Stimulated activated effector memory CD8-positive, alpha-beta T cell treated with anti-CD3 and anti-CD28 coated beads, Interleukin-12 subunit alpha, Interleukin-12 subunit beta, amount 100 ng/mL, for 72 hours (primary cell): ENCODE results near the gene KDM4C.

Source experiments
- ATAC-seq: fragments of 150-1000 bp; cut with Tn5 transposase; 2 replicates; pipeline ENCODE4 v1.10.0; 2021
- DNase-seq, 2 donors: peaks; one replicate each; pipeline ENCODE4 v3.0.0; 2021 to 2022; ENCODE audit warnings: low spot score in 2 of 2
- H3K27ac Mint-ChIP-seq: one replicate; pipeline ENCODE4 v1.8.0; 2022; ENCODE audit warnings: mild to moderate bottlenecking, mixed read lengths
- H3K36me3 Mint-ChIP-seq: one replicate; pipeline ENCODE4 v1.8.0; 2022; ENCODE audit warnings: mild to moderate bottlenecking, mixed read lengths
- H3K4me1 Mint-ChIP-seq: one replicate; pipeline ENCODE4 v1.8.0; 2022; ENCODE audit warnings: mixed read lengths
- H3K4me3 Mint-ChIP-seq: one replicate; pipeline ENCODE4 v1.8.0; 2022; ENCODE audit warnings: mild to moderate bottlenecking, mixed read lengths
- H3K9me3 Mint-ChIP-seq: one replicate; pipeline ENCODE4 v1.8.0; 2022; ENCODE audit warnings: mixed read lengths

The KDM4C gene

GRCh38 chr9:7115606-7116005 lies 357.8 kb downstream of the KDM4C start:
- H3K36me3 Mint-ChIP-seq, result peaks cover 6% of the 10 kb centered on the region
- ATAC-seq (no peak), DNase-seq (no peak)
- no peaks in the 10 kb centered on the region for H3K9me3 Mint-ChIP-seq
- no peak overlapping the region for H3K27ac Mint-ChIP-seq
- H3K4me3 Mint-ChIP-seq, result no peak overlapping the region
- peaks cover 19% of the 10 kb centered on the region for H3K4me1 Mint-ChIP-seq

- Mint-ChIP-seq H3K4me3 (no peak overlapping the region), H3K9me3 (no peaks in the 10 kb centered on the region), H3K27ac (no peak overlapping the region), H3K36me3 (peaks cover 11% of the 10 kb centered on the region), H3K4me1 (peaks cover 24% of the 10 kb centered on the region)
- DNase-seq, result no peak
- ATAC-seq, result no peak
Measured at GRCh38 chr9:7117676-7118561, 360.1 kb downstream of the KDM4C start.

GRCh38 chr9:7118633-7119032 lies 360.9 kb downstream of the KDM4C start:
- H3K4me1 Mint-ChIP-seq, result peaks cover 29% of the 10 kb centered on the region
- no peaks in the 10 kb centered on the region for H3K9me3 Mint-ChIP-seq
- no peak overlapping the region for H3K4me3 Mint-ChIP-seq
- DNase-seq, result no peak
- no peak for ATAC-seq
- no peak overlapping the region for H3K27ac Mint-ChIP-seq
- peaks cover 17% of the 10 kb centered on the region for H3K36me3 Mint-ChIP-seq

GRCh38 chr9:7119612-7120011 lies 361.8 kb downstream of the KDM4C start:
- Mint-ChIP-seq H3K9me3 (no peaks in the 10 kb centered on the region), H3K4me1 (peaks cover 29% of the 10 kb centered on the region), H3K27ac (no peak overlapping the region), H3K36me3 (peaks cover 16% of the 10 kb centered on the region), H3K4me3 (no peak overlapping the region)
- ATAC-seq, result no peak
- no peak for DNase-seq

- H3K9me3 Mint-ChIP-seq, result no peaks in the 10 kb centered on the region
- H3K36me3 Mint-ChIP-seq, result peaks cover 11% of the 10 kb centered on the region
- H3K27ac Mint-ChIP-seq, result peak overlapping the region; percentile 48
- peaks cover 37% of the 10 kb centered on the region for H3K4me1 Mint-ChIP-seq
- no peak for DNase-seq
- H3K4me3 Mint-ChIP-seq, result no peak overlapping the region
- peak; percentile 86 for ATAC-seq
Measured at GRCh38 chr9:7121055-7121454, 363.3 kb downstream of the KDM4C start.

- Mint-ChIP-seq H3K9me3 (no peaks in the 10 kb centered on the region), H3K4me1 (peaks cover 37% of the 10 kb centered on the region), H3K27ac (peak overlapping the region; percentile 48), H3K4me3 (no peak overlapping the region), H3K36me3 (peaks cover 11% of the 10 kb centered on the region)
- no peak for ATAC-seq
- no peak for DNase-seq
Measured at GRCh38 chr9:7121664-7122063, 363.9 kb downstream of the KDM4C start.

- Mint-ChIP-seq H3K4me3 (no peak overlapping the region), H3K27ac (no peak overlapping the region), H3K36me3 (peaks cover 27% of the 10 kb centered on the region), H3K9me3 (no peaks in the 10 kb centered on the region), H3K4me1 (peaks cover 37% of the 10 kb centered on the region)
- DNase-seq (no peak), ATAC-seq (peak; percentile 33)
Measured at GRCh38 chr9:7123743-7124142, 366.0 kb downstream of the KDM4C start.

- ATAC-seq (peak; percentile 42), DNase-seq (no peak)
- peaks cover 29% of the 10 kb centered on the region for H3K4me1 Mint-ChIP-seq
- no peak overlapping the region for H3K4me3 Mint-ChIP-seq
- H3K27ac Mint-ChIP-seq, result peak overlapping the region; percentile 9
- H3K36me3 Mint-ChIP-seq, result peaks cover 40% of the 10 kb centered on the region
- no peaks in the 10 kb centered on the region for H3K9me3 Mint-ChIP-seq
Measured at GRCh38 chr9:7125231-7125630, 367.5 kb downstream of the KDM4C start.

- Mint-ChIP-seq H3K27ac (no peak overlapping the region), H3K9me3 (no peaks in the 10 kb centered on the region), H3K4me3 (no peak overlapping the region), H3K36me3 (peaks cover 53% of the 10 kb centered on the region), H3K4me1 (peaks cover 7% of the 10 kb centered on the region)
- DNase-seq (no peak), ATAC-seq (peak; percentile 61)
Measured at GRCh38 chr9:7129391-7129790, 371.6 kb downstream of the KDM4C start.

- Mint-ChIP-seq H3K27ac (peak overlapping the region; percentile 44), H3K36me3 (peaks cover 58% of the 10 kb centered on the region), H3K9me3 (no peaks in the 10 kb centered on the region), H3K4me3 (no peak overlapping the region), H3K4me1 (peaks cover under 1% of the 10 kb centered on the region)
- DNase-seq, result no peak
- ATAC-seq, result no peak
Measured at GRCh38 chr9:7130266-7130820, 372.6 kb downstream of the KDM4C start.

- Mint-ChIP-seq H3K4me3 (no peak overlapping the region), H3K27ac (peak overlapping the region; percentile 17), H3K4me1 (no peaks in the 10 kb centered on the region), H3K9me3 (no peaks in the 10 kb centered on the region), H3K36me3 (peaks cover 76% of the 10 kb centered on the region)
- ATAC-seq (no peak), DNase-seq (no peak)
Measured at GRCh38 chr9:7132605-7133004, 374.8 kb downstream of the KDM4C start.

GRCh38 chr9:7135735-7136134 lies 378.0 kb downstream of the KDM4C start:
- ATAC-seq (no peak), DNase-seq (no peak)
- Mint-ChIP-seq H3K27ac (no peak overlapping the region), H3K4me3 (no peak overlapping the region), H3K9me3 (no peaks in the 10 kb centered on the region), H3K4me1 (no peaks in the 10 kb centered on the region), H3K36me3 (peaks cover 48% of the 10 kb centered on the region)

- Mint-ChIP-seq H3K27ac (no peak overlapping the region), H3K9me3 (no peaks in the 10 kb centered on the region), H3K36me3 (peaks cover 38% of the 10 kb centered on the region), H3K4me3 (no peak overlapping the region), H3K4me1 (no peaks in the 10 kb centered on the region)
- DNase-seq (no peak), ATAC-seq (no peak)
Measured at GRCh38 chr9:7137040-7137439, 379.3 kb downstream of the KDM4C start.

GRCh38 chr9:7137571-7137970 lies 379.8 kb downstream of the KDM4C start:
- no peak overlapping the region for H3K27ac Mint-ChIP-seq

GRCh38 chr9:7139886-7140285 lies 382.1 kb downstream of the KDM4C start:
- Mint-ChIP-seq H3K36me3 (peaks cover 36% of the 10 kb centered on the region), H3K4me1 (no peaks in the 10 kb centered on the region), H3K27ac (no peak overlapping the region), H3K9me3 (no peaks in the 10 kb centered on the region), H3K4me3 (no peak overlapping the region)
- DNase-seq (no peak), ATAC-seq (no peak)

More at GRCh38 chr9:7137571-7137970, 379.8 kb downstream of the KDM4C start:
- Mint-ChIP-seq H3K4me1 (no peaks in the 10 kb centered on the region), H3K4me3 (no peak overlapping the region), H3K9me3 (no peaks in the 10 kb centered on the region), H3K36me3 (peaks cover 38% of the 10 kb centered on the region)
- DNase-seq (no peak), ATAC-seq (no peak)

GRCh38 chr9:7140401-7140800 lies 382.6 kb downstream of the KDM4C start:
- H3K27ac Mint-ChIP-seq, result no peak overlapping the region
- DNase-seq (no peak), ATAC-seq (no peak)
- H3K36me3 Mint-ChIP-seq, result peaks cover 35% of the 10 kb centered on the region
- H3K4me3 Mint-ChIP-seq, result no peak overlapping the region
- no peaks in the 10 kb centered on the region for H3K9me3 Mint-ChIP-seq
- no peaks in the 10 kb centered on the region for H3K4me1 Mint-ChIP-seq
